Neural crest cell (in vitro differentiated cells): Measurements from ENCODE around the gene ABHD1. TPM values are rescaled to one million over a fixed set of nuclear protein-coding genes. Genes with fewer than 3 reads are reported as not detected.

ENCODE experiments used
- DNase-seq: peaks from one replicate; pipeline ENCODE4 v3.0.0; 2021; ENCODE audit warnings: low read depth, mixed read lengths, low spot score
- H3K27ac Mint-ChIP-seq: one replicate; pipeline ENCODE4 v1.8.0; 2021; ENCODE audit warnings: mild to moderate bottlenecking, mixed read lengths; ENCODE audit not compliant: unreplicated experiment
- H3K27me3 Mint-ChIP-seq: 2 replicates; pipeline ENCODE4 v1.8.0; 2021; ENCODE audit warnings: low read depth, mild to moderate bottlenecking, mixed read lengths
- H3K36me3 Mint-ChIP-seq: 2 replicates; pipeline ENCODE4 v1.8.0; 2021; ENCODE audit warnings: low read depth, mild to moderate bottlenecking, mixed read lengths
- H3K4me1 Mint-ChIP-seq: 2 replicates; pipeline ENCODE4 v1.8.0; 2021; ENCODE audit warnings: mixed read lengths
- H3K4me3 Mint-ChIP-seq: one replicate; pipeline ENCODE4 v1.8.0; 2021; ENCODE audit warnings: mild to moderate bottlenecking, mixed read lengths
- H3K9me3 Mint-ChIP-seq: 2 replicates; pipeline ENCODE4 v1.8.0; 2021; ENCODE audit warnings: mixed read lengths
- total RNA-seq: library from RNA; stranded (reverse); gene quantifications from 2 replicates; pipeline ENCODE4 v1.2.1, GENCODE V29; 2021
- TF ChIP-seq, protein P1 (sequence below): fragments of 200-600 bp; sonication (generic); conservative IDR thresholded peaks from 2 replicates; pipeline ENCODE4 v1.5.0; 2021; ENCODE audit warnings: antibody characterized with exemption, mild to moderate bottlenecking

The ABHD1 gene
- total RNA-seq, 1 donor from 2014 or later: 0.47 TPM

DNA sequence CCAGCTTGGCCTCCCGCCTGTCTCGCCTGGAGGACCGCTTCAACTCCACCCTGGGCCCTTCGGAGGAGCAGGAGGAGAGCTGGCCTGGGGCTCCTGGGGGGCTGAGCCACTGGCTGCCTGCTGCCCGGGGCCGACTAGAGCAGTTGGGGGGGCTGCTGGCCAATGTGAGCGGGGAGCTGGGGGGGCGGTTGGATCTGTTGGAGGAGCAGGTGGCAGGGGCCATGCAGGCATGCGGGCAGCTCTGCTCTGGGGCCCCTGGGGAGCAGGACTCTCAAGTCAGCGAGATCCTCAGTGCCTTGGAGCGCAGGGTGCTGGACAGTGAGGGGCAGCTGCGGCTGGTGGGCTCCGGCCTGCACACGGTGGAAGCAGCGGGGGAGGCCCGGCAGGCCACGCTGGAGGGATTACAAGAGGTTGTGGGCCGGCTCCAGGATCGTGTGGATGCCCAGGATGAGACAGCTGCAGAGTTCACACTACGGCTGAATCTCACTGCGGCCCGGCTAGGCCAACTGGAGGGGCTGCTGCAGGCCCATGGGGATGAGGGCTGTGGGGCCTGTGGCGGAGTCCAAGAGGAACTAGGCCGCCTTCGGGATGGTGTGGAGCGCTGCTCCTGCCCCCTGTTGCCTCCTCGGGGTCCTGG, 40.7 kb upstream of the ABHD1 start:
- no peak for DNase-seq
- Mint-ChIP-seq H3K27me3 (peaks cover 13% of the 10 kb centered on the region), H3K36me3 (no peaks in the 10 kb centered on the region), H3K4me1 (peaks cover 52% of the 10 kb centered on the region), H3K9me3 (no peaks in the 10 kb centered on the region), H3K27ac (no peak overlapping the region), H3K4me3 (no peak overlapping the region)
- TF ChIP-seq, protein P1, sequence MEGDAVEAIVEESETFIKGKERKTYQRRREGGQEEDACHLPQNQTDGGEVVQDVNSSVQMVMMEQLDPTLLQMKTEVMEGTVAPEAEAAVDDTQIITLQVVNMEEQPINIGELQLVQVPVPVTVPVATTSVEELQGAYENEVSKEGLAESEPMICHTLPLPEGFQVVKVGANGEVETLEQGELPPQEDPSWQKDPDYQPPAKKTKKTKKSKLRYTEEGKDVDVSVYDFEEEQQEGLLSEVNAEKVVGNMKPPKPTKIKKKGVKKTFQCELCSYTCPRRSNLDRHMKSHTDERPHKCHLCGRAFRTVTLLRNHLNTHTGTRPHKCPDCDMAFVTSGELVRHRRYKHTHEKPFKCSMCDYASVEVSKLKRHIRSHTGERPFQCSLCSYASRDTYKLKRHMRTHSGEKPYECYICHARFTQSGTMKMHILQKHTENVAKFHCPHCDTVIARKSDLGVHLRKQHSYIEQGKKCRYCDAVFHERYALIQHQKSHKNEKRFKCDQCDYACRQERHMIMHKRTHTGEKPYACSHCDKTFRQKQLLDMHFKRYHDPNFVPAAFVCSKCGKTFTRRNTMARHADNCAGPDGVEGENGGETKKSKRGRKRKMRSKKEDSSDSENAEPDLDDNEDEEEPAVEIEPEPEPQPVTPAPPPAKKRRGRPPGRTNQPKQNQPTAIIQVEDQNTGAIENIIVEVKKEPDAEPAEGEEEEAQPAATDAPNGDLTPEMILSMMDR: no peak

DNA sequence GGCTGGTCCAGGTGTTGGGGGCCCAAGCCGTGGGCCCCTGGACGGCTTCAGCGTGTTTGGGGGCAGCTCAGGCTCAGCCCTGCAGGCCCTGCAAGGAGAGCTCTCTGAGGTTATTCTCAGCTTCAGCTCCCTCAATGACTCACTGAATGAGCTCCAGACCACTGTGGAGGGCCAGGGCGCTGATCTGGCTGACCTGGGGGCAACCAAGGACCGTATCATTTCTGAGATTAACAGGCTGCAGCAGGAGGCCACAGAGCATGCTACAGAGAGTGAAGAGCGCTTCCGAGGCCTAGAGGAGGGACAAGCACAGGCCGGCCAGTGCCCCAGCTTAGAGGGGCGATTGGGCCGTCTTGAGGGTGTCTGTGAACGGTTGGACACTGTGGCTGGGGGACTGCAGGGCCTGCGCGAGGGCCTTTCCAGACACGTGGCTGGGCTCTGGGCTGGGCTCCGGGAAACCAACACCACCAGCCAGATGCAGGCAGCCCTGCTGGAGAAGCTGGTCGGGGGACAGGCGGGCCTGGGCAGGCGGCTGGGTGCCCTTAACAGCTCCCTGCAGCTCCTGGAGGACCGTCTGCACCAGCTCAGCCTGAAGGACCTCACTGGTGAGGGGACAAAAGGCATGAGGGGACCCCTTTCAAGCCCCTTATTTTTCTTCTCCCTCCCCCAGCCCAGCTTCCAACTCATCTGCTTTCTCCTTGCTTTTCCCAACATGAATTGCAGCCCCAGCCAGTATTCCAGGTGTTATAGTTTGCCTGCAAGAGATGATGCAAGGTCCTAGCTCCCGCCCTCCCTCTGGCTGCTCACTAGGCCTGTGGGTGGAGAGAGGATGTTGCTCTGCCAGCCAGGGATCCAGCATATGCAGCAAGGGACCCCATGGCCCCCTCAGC, 40.0 kb upstream of the ABHD1 start:
- Mint-ChIP-seq H3K4me3 (peak overlapping the region; percentile 27), H3K36me3 (no peaks in the 10 kb centered on the region), H3K27me3 (peaks cover 13% of the 10 kb centered on the region), H3K9me3 (no peaks in the 10 kb centered on the region), H3K4me1 (peaks cover 44% of the 10 kb centered on the region), H3K27ac (no peak overlapping the region)
- no peak for DNase-seq
- TF ChIP-seq, protein P1: no peak

DNA sequence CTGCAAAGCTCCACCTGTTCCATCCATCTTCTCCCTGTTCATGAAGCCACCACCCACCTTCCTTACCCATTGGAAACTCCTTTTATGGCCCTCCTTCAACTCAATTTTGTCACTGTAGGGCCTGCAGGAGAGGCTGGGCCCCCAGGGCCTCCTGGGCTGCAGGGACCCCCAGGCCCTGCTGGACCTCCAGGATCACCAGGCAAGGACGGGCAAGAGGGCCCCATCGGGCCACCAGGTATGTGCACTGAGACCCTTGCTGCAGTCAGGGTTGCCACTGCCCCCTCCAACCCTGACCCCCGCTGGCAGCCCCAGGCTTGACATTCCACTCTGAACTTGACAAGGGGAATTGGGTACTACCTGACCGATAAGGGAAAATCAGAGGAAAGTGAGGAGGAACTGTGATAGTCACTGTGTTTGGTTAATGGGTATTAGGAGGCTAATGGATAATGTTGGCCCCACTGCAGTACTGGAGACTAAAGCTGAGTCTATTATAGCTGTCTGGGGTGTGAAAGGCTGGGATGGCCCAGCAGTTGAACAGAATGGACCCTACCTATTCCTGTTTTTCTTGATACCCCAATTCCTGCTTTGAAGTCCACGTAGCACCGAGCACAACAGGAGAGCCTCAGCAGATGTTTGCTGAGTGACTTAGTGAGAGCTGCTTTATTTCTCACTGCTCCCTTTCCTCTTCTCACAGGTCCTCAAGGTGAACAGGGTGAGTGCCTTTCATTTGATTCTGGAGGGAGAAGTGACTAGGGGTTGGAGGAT, 39.1 kb upstream of the ABHD1 start:
- no peaks in the 10 kb centered on the region for H3K9me3 Mint-ChIP-seq
- DNase-seq: no peak
- peaks cover 13% of the 10 kb centered on the region for H3K27me3 Mint-ChIP-seq
- no peaks in the 10 kb centered on the region for H3K36me3 Mint-ChIP-seq
- peaks cover 40% of the 10 kb centered on the region for H3K4me1 Mint-ChIP-seq
- peak overlapping the region; percentile 61 for H3K4me3 Mint-ChIP-seq
- no peak overlapping the region for H3K27ac Mint-ChIP-seq
- TF ChIP-seq, protein P1: no peak

DNA sequence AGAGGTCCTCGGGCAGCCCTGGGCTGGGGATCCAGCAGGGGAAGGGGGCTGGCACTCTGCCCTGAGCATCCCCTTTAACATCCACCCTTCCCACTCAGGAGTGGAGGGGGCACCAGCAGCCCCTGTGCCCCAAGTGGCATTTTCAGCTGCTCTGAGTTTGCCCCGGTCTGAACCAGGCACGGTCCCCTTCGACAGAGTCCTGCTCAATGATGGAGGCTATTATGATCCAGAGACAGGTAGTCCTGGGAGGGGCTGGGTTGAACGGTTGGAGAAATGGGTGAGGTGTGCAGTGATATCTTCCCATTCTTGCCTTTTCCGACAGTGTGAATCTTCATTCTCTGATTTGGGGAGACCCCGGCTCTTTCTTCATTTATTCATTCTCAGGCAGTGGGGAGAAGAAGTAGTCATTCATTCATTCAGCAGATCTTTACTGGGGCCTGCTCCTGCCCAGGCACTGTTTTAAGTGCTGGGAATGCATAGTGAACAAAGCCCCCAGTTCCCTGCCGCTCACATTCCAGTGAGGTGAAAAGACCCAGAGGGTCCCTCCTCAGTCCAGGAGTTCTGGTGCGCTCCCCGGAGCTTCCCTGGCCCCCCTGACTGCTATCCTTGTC, 38.4 kb upstream of the ABHD1 start:
- TF ChIP-seq, protein P1: no peak
- no peaks in the 10 kb centered on the region for H3K9me3 Mint-ChIP-seq
- no peaks in the 10 kb centered on the region for H3K36me3 Mint-ChIP-seq
- H3K27ac Mint-ChIP-seq: no peak overlapping the region
- H3K27me3 Mint-ChIP-seq: peaks cover 13% of the 10 kb centered on the region
- peak overlapping the region; percentile 61 for H3K4me3 Mint-ChIP-seq
- no peak for DNase-seq
- H3K4me1 Mint-ChIP-seq: peaks cover 33% of the 10 kb centered on the region

DNA sequence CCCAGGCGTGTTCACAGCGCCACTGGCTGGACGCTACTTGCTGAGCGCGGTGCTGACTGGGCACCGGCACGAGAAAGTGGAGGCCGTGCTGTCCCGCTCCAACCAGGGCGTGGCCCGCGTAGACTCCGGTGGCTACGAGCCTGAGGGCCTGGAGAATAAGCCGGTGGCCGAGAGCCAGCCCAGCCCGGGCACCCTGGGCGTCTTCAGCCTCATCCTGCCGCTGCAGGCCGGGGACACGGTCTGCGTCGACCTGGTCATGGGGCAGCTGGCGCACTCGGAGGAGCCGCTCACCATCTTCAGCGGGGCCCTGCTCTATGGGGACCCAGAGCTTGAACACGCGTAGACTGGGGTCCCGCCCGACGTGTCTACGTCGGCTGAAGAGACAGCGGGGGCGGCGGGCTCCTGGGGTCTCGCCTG, 37.9 kb upstream of the ABHD1 start:
- peak overlapping the region; percentile 61 for H3K4me3 Mint-ChIP-seq
- no peaks in the 10 kb centered on the region for H3K9me3 Mint-ChIP-seq
- TF ChIP-seq, protein P1: no peak
- peaks cover 13% of the 10 kb centered on the region for H3K27me3 Mint-ChIP-seq
- H3K4me1 Mint-ChIP-seq: peaks cover 30% of the 10 kb centered on the region
- no peak overlapping the region for H3K27ac Mint-ChIP-seq
- no peaks in the 10 kb centered on the region for H3K36me3 Mint-ChIP-seq
- DNase-seq: peak; percentile 43
